ENCODE data around the gene DNAI2.

DNAI2 gene

DNA sequence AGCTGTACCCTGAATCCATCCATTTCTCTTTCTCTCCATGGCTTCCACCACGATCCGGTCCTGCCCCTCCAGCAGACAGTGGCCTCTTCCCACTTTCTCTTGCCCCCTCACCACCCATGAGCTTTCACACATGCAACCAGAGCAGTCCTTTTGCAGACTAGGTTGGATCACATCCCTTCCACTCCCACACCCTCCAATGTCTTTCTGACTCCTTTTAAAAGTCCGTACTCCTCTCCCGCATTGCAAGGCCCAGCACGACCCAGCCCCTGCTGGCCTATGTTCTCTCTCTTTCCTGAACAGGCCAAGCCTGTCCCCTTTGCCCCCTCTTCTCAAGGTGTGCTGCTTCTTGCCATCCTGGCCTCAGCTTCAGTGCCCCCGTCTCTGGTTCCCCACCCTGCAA lies 22.5 kb upstream of the DNAI2 start:
- TF ChIP-seq TAF1 (IDR thresholded peaks at IDR 0.05; ENCODE audit: borderline replicate concordance, insufficient read depth, low read length): no peak
- no peak for TF ChIP-seq FOXP2 (optimal IDR thresholded peaks at IDR 0.05; ENCODE audit: borderline replicate concordance, extremely low read depth, extremely low read length, insufficient read depth)
- no peak for TF ChIP-seq POLR2AphosphoS5 (IDR thresholded peaks at IDR 0.05; ENCODE audit: low read depth, low read length)
- TF ChIP-seq SIN3A (IDR thresholded peaks at IDR 0.05; ENCODE audit: borderline replicate concordance, insufficient read depth, low read length): no peak
- TF ChIP-seq, protein P1, sequence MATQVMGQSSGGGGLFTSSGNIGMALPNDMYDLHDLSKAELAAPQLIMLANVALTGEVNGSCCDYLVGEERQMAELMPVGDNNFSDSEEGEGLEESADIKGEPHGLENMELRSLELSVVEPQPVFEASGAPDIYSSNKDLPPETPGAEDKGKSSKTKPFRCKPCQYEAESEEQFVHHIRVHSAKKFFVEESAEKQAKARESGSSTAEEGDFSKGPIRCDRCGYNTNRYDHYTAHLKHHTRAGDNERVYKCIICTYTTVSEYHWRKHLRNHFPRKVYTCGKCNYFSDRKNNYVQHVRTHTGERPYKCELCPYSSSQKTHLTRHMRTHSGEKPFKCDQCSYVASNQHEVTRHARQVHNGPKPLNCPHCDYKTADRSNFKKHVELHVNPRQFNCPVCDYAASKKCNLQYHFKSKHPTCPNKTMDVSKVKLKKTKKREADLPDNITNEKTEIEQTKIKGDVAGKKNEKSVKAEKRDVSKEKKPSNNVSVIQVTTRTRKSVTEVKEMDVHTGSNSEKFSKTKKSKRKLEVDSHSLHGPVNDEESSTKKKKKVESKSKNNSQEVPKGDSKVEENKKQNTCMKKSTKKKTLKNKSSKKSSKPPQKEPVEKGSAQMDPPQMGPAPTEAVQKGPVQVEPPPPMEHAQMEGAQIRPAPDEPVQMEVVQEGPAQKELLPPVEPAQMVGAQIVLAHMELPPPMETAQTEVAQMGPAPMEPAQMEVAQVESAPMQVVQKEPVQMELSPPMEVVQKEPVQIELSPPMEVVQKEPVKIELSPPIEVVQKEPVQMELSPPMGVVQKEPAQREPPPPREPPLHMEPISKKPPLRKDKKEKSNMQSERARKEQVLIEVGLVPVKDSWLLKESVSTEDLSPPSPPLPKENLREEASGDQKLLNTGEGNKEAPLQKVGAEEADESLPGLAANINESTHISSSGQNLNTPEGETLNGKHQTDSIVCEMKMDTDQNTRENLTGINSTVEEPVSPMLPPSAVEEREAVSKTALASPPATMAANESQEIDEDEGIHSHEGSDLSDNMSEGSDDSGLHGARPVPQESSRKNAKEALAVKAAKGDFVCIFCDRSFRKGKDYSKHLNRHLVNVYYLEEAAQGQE (IDR thresholded peaks at IDR 0.05; ENCODE audit: insufficient read depth in 1 of 2, low read depth in 2 of 2, low read length in 2 of 2): no peak

DNA sequence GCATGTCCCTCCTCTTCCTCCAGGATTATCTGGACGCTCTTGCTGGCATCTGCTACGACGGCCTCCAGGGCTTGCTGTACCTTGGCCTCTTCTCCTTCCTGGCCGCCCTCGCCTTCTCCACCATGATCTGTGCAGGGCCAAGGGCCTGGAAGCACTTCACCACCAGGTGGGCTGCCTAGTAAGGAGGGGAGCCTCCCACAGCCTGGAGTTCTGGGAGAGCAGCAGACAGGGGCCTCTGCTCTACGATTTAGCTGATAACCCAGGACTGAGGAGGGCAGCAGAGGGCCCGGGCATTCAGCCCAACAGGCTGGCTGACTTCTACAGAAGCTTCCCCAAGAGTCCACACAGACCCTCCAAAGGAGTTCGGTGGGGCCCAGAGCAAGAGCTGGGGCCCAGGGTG lies 21.8 kb upstream of the DNAI2 start:
- TF ChIP-seq, protein P1 (IDR thresholded peaks at IDR 0.05; ENCODE audit: insufficient read depth in 1 of 2, low read depth in 2 of 2, low read length in 2 of 2): no peak
- TF ChIP-seq FOXP2 (optimal IDR thresholded peaks at IDR 0.05; ENCODE audit: borderline replicate concordance, extremely low read depth, extremely low read length, insufficient read depth) (no peak), TAF1 (IDR thresholded peaks at IDR 0.05; ENCODE audit: borderline replicate concordance, insufficient read depth, low read length) (no peak), POLR2AphosphoS5 (IDR thresholded peaks at IDR 0.05; ENCODE audit: low read depth, low read length) (no peak), SIN3A (IDR thresholded peaks at IDR 0.05; ENCODE audit: borderline replicate concordance, insufficient read depth, low read length) (no peak)

- no peak for TF ChIP-seq TAF1 (IDR thresholded peaks at IDR 0.05; ENCODE audit: borderline replicate concordance, insufficient read depth, low read length)
- TF ChIP-seq SIN3A (IDR thresholded peaks at IDR 0.05; ENCODE audit: borderline replicate concordance, insufficient read depth, low read length): no peak
- no peak for TF ChIP-seq FOXP2 (optimal IDR thresholded peaks at IDR 0.05; ENCODE audit: borderline replicate concordance, extremely low read depth, extremely low read length, insufficient read depth)
- TF ChIP-seq, protein P1 (IDR thresholded peaks at IDR 0.05; ENCODE audit: insufficient read depth in 1 of 2, low read depth in 2 of 2, low read length in 2 of 2): no peak
- no peak for TF ChIP-seq POLR2AphosphoS5 (IDR thresholded peaks at IDR 0.05; ENCODE audit: low read depth, low read length)
Observed at GRCh38 chr17:74253036-74253435, 21.0 kb upstream of the DNAI2 start.

DNA sequence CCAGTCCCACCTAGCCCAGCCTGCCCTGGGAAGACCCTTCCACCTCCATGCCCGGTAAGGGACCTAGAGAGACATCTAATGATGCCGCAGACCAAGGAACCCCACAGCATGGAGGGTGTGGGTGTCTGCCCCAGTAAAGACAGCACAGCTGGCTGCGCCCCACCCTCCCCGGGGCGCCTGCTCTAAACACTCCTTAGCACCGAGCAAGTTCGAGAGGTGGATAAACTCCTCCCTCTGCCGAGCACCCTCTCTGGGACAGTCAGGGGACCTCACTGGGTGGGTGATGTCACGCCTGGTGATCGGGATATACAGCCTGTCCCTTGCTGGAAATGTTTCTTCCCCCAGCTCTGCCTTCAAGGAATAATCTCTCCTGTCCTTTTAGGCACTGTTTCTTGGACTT lies 16.7 kb upstream of the DNAI2 start:
- TF ChIP-seq SIN3A (IDR thresholded peaks at IDR 0.05; ENCODE audit: borderline replicate concordance, insufficient read depth, low read length): no peak
- TF ChIP-seq, protein P1 (IDR thresholded peaks at IDR 0.05; ENCODE audit: insufficient read depth in 1 of 2, low read depth in 2 of 2, low read length in 2 of 2): no peak
- TF ChIP-seq POLR2AphosphoS5 (IDR thresholded peaks at IDR 0.05; ENCODE audit: low read depth, low read length): no peak
- TF ChIP-seq FOXP2 (optimal IDR thresholded peaks at IDR 0.05; ENCODE audit: borderline replicate concordance, extremely low read depth, extremely low read length, insufficient read depth): no peak
- TF ChIP-seq TAF1 (IDR thresholded peaks at IDR 0.05; ENCODE audit: borderline replicate concordance, insufficient read depth, low read length): no peak

Data from PFSK-1 (cell line).